Sigmoid colon (tissue), 4 donors: Measurements from ENCODE around the gene OR6Q1.

ENCODE experiments used
- CTCF ChIP-seq, 4 experiments: fragments of 450-650 bp in 3 of 4; fragments of 200-600 bp in 1 of 4; IDR thresholded peaks; one replicate each; pipeline ENCODE4 v1.5.1; 2016 to 2019; ENCODE audit warnings: antibody characterized with exemption in 4 of 4, mild to moderate bottlenecking in 3 of 4, moderate library complexity in 2 of 4
- EP300 ChIP-seq, 4 donors: sonication (generic); formaldehyde crosslinking; IDR thresholded peaks; one replicate each; pipeline ENCODE4 v1.6.1; 2017; ENCODE audit warnings: antibody characterized with exemption in 4 of 4
- POLR2A ChIP-seq, 2 donors: fragments of 450-650 bp; IDR thresholded peaks; one replicate each; pipeline ENCODE4 v1.6.1; 2016; ENCODE audit warnings: antibody characterized with exemption in 2 of 2, mild to moderate bottlenecking in 2 of 2, moderate library complexity in 2 of 2
- POLR2AphosphoS5 ChIP-seq, 4 donors: sonication (generic); formaldehyde crosslinking; IDR thresholded peaks; one replicate each; pipeline ENCODE4 v1.6.1; 2017; ENCODE audit warnings: antibody characterized with exemption in 4 of 4

GRCh38 chr11:58006940-58007339 is 23.8 kb upstream of the OR6Q1 start:
- TF ChIP-seq CTCF (IDR thresholded peaks at IDR 0.05) (no peak), POLR2A (IDR thresholded peaks at IDR 0.05) (no peak), POLR2AphosphoS5 (IDR thresholded peaks at IDR 0.05) (no peak), EP300 (IDR thresholded peaks at IDR 0.05) (no peak)
